Measurements from ENCODE around the gene SPATS2. TPM values are rescaled to one million over a fixed set of nuclear protein-coding genes. Genes with fewer than 3 reads are reported as not detected.

Gene SPATS2
- total RNA-seq, 1 experiment from 2014 or later: 74.2 TPM

GRCh38 chr12:49557187-49557916, 190.1 kb downstream of the SPATS2 start:
- TF ChIP-seq POLR2AphosphoS5 (IDR thresholded peaks at IDR 0.05; ENCODE audit: low read depth, low read length): 0 out of 2 replicates have a peak, but pooled peaks have one; percentile 10
- TF ChIP-seq ELF1 (IDR thresholded peaks at IDR 0.05; ENCODE audit: borderline replicate concordance, low read depth): no peak
- no peak for TF ChIP-seq CTCF (IDR thresholded peaks at IDR 0.05 in 2 of 3, conservative IDR thresholded peaks at IDR 0.05 in 1 of 3; ENCODE audit: borderline replicate concordance in 1 of 3, insufficient read depth in 1 of 3, low read depth in 2 of 3, low read length in 2 of 3)
- H3K27ac ChIP-seq (ENCODE audit: low read depth, low read length): no peak overlapping the region; the same call in 1 of the 2 replicates
- no peaks in the 10 kb centered on the region for H4K20me1 ChIP-seq (ENCODE audit: insufficient read depth)
- H3K36me3 ChIP-seq (ENCODE audit: control insufficient read depth in 1 of 2, insufficient read depth in 2 of 2, low read length in 2 of 2): peaks cover 6 to 30% of the 10 kb centered on the region in 2 experiments
- ChIA-PET CTCF (interaction anchor here (1.3 to 2.1 kb wide), 2 partner anchors 199 to 226 kb away, joined by 4 to 8 read pairs; no protein-coding TSS in a partner anchor), POLR2A (no interaction called here), RAD21 (ENCODE audit: low non-redundant PET in 1 of 2, low total read pairs in 2 of 2, uncharacterized antibody in 2 of 2, unreplicated experiment in 2 of 2) (no interaction called here)
- BruUV-seq (replicated peaks): no TSS peak
- H3K79me2 ChIP-seq (ENCODE audit: insufficient read depth, low read length): no peaks in the 10 kb centered on the region
- ATAC-seq: no peak
- no peaks in the 10 kb centered on the region for H3K9me3 ChIP-seq (ENCODE audit: control insufficient read depth in 1 of 2, insufficient read depth in 1 of 2, low read depth in 1 of 2, low read length in 2 of 2)
- H3K27me3 ChIP-seq (ENCODE audit: insufficient read depth, low read length): no peaks in the 10 kb centered on the region
- no peak overlapping the region for H3K4me3 ChIP-seq (replicated peaks in 1 of 2; ENCODE audit: low read depth in 1 of 2, low read length in 2 of 2)
- no peaks in the 10 kb centered on the region for H3K9me2 ChIP-seq (ENCODE audit: insufficient read depth)
- H2AFZ ChIP-seq (ENCODE audit: low read depth, low read length, poor library complexity, severe bottlenecking): no peak overlapping the region
- intact Hi-C loops (cut with micrococcal nuclease): no loop called here
- H3K9ac ChIP-seq (ENCODE audit: low read length): no peak overlapping the region
- no peak for DNase-seq (ENCODE audit: low read depth, low spot score)
- H3K4me1 ChIP-seq (ENCODE audit: control insufficient read depth in 1 of 2, insufficient read depth in 2 of 2, low read length in 2 of 2): peaks cover 0 to 5% of the 10 kb centered on the region in 2 experiments; a peak in 2 of 4 replicates
- H3K4me2 ChIP-seq (ENCODE audit: low read length): no peak overlapping the region

- intact Hi-C loops (cut with micrococcal nuclease): no loop called here
- H3K79me2 ChIP-seq (ENCODE audit: insufficient read depth, low read length): no peaks in the 10 kb centered on the region
- DNase-seq (ENCODE audit: low read depth, low spot score) (no peak), ATAC-seq (peak; percentile 56)
- peaks cover 0 to 5% of the 10 kb centered on the region in 2 experiments; a peak in 2 of 4 replicates for H3K4me1 ChIP-seq (ENCODE audit: control insufficient read depth in 1 of 2, insufficient read depth in 2 of 2, low read length in 2 of 2)
- H4K20me1 ChIP-seq (ENCODE audit: insufficient read depth): no peaks in the 10 kb centered on the region
- H3K4me3 ChIP-seq (replicated peaks in 1 of 2; ENCODE audit: low read depth in 1 of 2, low read length in 2 of 2): no peak overlapping the region
- H2AFZ ChIP-seq (ENCODE audit: low read depth, low read length, poor library complexity, severe bottlenecking): no peak overlapping the region
- no peak overlapping the region; the same call in 1 of the 2 replicates for H3K27ac ChIP-seq (ENCODE audit: low read depth, low read length)
- BruUV-seq (replicated peaks): no TSS peak
- peaks cover 10 to 35% of the 10 kb centered on the region in 2 experiments for H3K36me3 ChIP-seq (ENCODE audit: control insufficient read depth in 1 of 2, insufficient read depth in 2 of 2, low read length in 2 of 2)
- ChIA-PET CTCF (interaction anchor here (1.3 to 2.1 kb wide), 2 partner anchors 199 to 226 kb away, joined by 4 to 8 read pairs; no protein-coding TSS in a partner anchor), RAD21 (ENCODE audit: low non-redundant PET in 1 of 2, low total read pairs in 2 of 2, uncharacterized antibody in 2 of 2, unreplicated experiment in 2 of 2) (interaction anchor here in 1 of 2 experiments (1.2 kb wide), 1 partner anchor 199 kb away, joined by 3 read pairs; no protein-coding TSS in a partner anchor), POLR2A (no interaction called here)
- H3K9me3 ChIP-seq (ENCODE audit: control insufficient read depth in 1 of 2, insufficient read depth in 1 of 2, low read depth in 1 of 2, low read length in 2 of 2): no peaks in the 10 kb centered on the region
- no peaks in the 10 kb centered on the region for H3K27me3 ChIP-seq (ENCODE audit: insufficient read depth, low read length)
- H3K4me2 ChIP-seq (ENCODE audit: low read length): no peak overlapping the region
- no peaks in the 10 kb centered on the region for H3K9me2 ChIP-seq (ENCODE audit: insufficient read depth)
- TF ChIP-seq POLR2A (IDR thresholded peaks at IDR 0.05; ENCODE audit: borderline replicate concordance, extremely low read depth, insufficient read depth, insufficient read length): no peak
- TF ChIP-seq CTCF (IDR thresholded peaks at IDR 0.05 in 2 of 3, conservative IDR thresholded peaks at IDR 0.05 in 1 of 3; ENCODE audit: borderline replicate concordance in 1 of 3, insufficient read depth in 1 of 3, low read depth in 2 of 3, low read length in 2 of 3): peak; percentile 19 to 41 (median 34); a peak in 4 of 6 replicates
- no peak for TF ChIP-seq CEBPB (IDR thresholded peaks at IDR 0.05; ENCODE audit: low read depth)
- no peak for TF ChIP-seq SIN3A (IDR thresholded peaks at IDR 0.05; ENCODE audit: low read depth)
- TF ChIP-seq ZBTB33 (IDR thresholded peaks at IDR 0.05; ENCODE audit: extremely low read depth, insufficient replicate concordance, low read length): no peak
- TF ChIP-seq EGR1 (IDR thresholded peaks at IDR 0.05; ENCODE audit: low read depth): no peak
- H3K9ac ChIP-seq (ENCODE audit: low read length): no peak overlapping the region
Observed at GRCh38 chr12:49557917-49558215, 190.6 kb downstream of the SPATS2 start.
